K562 (cell line): ENCODE results near the gene SPAG9. TPM values are rescaled to one million over a fixed set of nuclear protein-coding genes. Genes with fewer than 3 reads are reported as not detected.
A peak's percentile ranks its signal among the peaks of the same experiment; 100 is the strongest.

Source experiments
- ASH1L ChIP-seq: fragments of 450-650 bp; IDR thresholded peaks from 2 replicates; pipeline ENCODE4 v1.6.1; 2018; ENCODE audit warnings: borderline replicate concordance, mild to moderate bottlenecking, low read depth; ENCODE audit not compliant: partially characterized antibody
- CREB1 ChIP-seq, 2 experiments: sonication (generic) in 1 of 2; formaldehyde crosslinking in 1 of 2; IDR thresholded peaks; 2 replicates each; pipeline versions ENCODE4 v1.6.1 to v1.8.0; 2012 to 2022; ENCODE audit warnings: inconsistent platforms in 1 of 2, mild to moderate bottlenecking in 1 of 2, missing genetic modification reagents in 1 of 2, moderate library complexity in 1 of 2
- CREM ChIP-seq: IDR thresholded peaks from 2 replicates; pipeline ENCODE4 v1.6.1; 2014; ENCODE audit warnings: antibody characterized with exemption, low read depth
- FIP1L1 ChIP-seq: fragments of 200-400 bp; formaldehyde crosslinking; IDR thresholded peaks from 2 replicates; pipeline ENCODE4 v1.6.1; 2018; ENCODE audit warnings: mild to moderate bottlenecking, low read depth, low read length; ENCODE audit not compliant: poor library complexity, severe bottlenecking
- ZBTB1 ChIP-seq: sonication (generic); formaldehyde crosslinking; IDR thresholded peaks from 2 replicates; pipeline ENCODE4 v1.8.1; 2023; ENCODE audit warnings: missing genetic modification reagents, low read depth, mild to moderate bottlenecking, borderline replicate concordance
- ZNF232 ChIP-seq: sonication (generic); formaldehyde crosslinking; IDR thresholded peaks from 2 replicates; pipeline ENCODE4 v1.8.0; 2022; ENCODE audit warnings: mild to moderate bottlenecking, missing genetic modification reagents
- ZNF384 ChIP-seq: IDR thresholded peaks from 2 replicates; pipeline ENCODE4 v1.6.1; 2012; ENCODE audit warnings: low read depth, low read length, improper control_type of control experiment
- ZNF764 ChIP-seq: fragments of 250-450 bp; sonication (Bioruptor Pico); IDR thresholded peaks from 2 replicates; pipeline ENCODE4 v1.4.0; 2020; ENCODE audit warnings: low read depth, mild to moderate bottlenecking, moderate library complexity
- polyA plus RNA-seq, 8 experiments: library from polyadenylated mRNA; depleted of rRNA in 4 of 8; stranded (reverse) in 5 of 8; unstranded in 3 of 8; fragments of >200 nt; fragmentation: Nextera tagmentation in 2 of 8; fragmentation: Illumina TruSeq in 1 of 8; extraction: Ambion mirVana in 2 of 8; extraction: Trizol in 1 of 8; gene quantifications; 2 replicates each; pipeline versions ENCODE4 v1.2.1 to v1.2.3, GENCODE V29; 2011 to 2014; ENCODE audit warnings: inconsistent platforms in 1 of 8, missing spikeins in 1 of 8
- total RNA-seq, 7 experiments: library from RNA; depleted of rRNA in 6 of 7; stranded (reverse); fragments of >200 nt in 6 of 7; fragmentation: Illumina TruSeq in 2 of 7; extraction: Trizol in 2 of 7; gene quantifications; 2 replicates each; pipeline versions ENCODE4 v1.2.1 to v1.2.3, GENCODE V29; 2011 to 2021; ENCODE audit warnings: low replicate concordance in 1 of 7
- TF ChIP-seq, protein P1 (sequence below): fragments of 450-650 bp; IDR thresholded peaks from 2 replicates; pipeline ENCODE4 v1.6.1; 2018; ENCODE audit not compliant: partially characterized antibody
- TF ChIP-seq, protein P2 (sequence below): fragments of 250-450 bp; sonication (Bioruptor Pico); IDR thresholded peaks from 2 replicates; pipeline ENCODE4 v1.4.0; 2020; ENCODE audit warnings: mild to moderate bottlenecking, moderate library complexity, borderline replicate concordance
- TF ChIP-seq, protein P3 (sequence below): sonication (generic); formaldehyde crosslinking; IDR thresholded peaks from 2 replicates; pipeline ENCODE4 v1.9.0; 2022; ENCODE audit warnings: mild to moderate bottlenecking, missing genetic modification reagents
- TF ChIP-seq, protein P4 (sequence below), 3 experiments: fragments of 200-800 bp in 1 of 3; sonication (Bioruptor generic) in 1 of 3; sonication (generic) in 1 of 3; formaldehyde crosslinking in 1 of 3; IDR thresholded peaks; 2 replicates each; pipeline versions ENCODE4 v1.6.1 to v1.8.0; 2016 to 2022; ENCODE audit warnings: mild to moderate bottlenecking in 2 of 3, missing compliant biosample characterization in 2 of 3, missing genetic modification characterization in 2 of 3, missing genetic modification reagents in 1 of 3

The SPAG9 gene
- total and polyA plus RNA-seq, 9 of the 15 experiments (the other 6 are each of a cell fraction or from before 2014, with no cell fraction given): 12.2 to 99.2 (median 58.2) TPM

DNA sequence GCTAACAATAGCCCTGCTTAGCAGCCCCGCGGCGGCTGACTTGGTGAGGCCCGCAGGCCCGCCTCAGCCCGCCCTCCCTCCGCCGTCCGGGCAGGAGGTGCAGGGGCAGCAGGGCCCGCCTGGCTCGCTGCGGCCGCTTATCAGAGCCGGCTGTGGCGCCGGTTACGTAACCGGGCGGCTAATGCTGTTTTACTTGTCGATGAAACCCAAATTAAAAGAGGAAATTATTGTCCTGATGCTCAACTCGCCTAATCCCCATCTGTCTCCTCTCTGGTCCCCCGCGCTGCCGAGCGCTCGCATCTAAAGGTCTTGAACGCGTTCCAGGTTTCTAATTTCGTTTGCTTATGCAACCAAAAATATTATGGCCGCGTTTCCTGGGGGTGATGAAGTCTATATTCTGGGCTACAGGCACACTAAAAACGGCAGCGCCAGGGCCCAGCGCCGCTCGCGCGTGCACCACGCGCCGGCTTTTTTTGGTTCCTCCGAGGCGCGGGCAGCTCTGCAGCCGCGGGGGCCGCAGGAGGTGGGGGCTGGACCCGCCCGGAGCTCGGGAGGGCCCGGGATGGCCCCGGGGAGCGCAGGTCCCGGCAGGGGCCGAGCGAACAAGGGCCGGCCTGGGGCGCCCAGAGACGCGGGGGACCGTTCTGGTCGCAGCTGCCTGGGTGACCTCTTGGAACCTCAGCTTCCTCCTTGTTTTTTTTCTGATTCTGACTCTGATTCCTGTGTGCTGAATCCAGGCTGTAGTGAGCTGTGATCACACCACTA lies 189.3 kb downstream of the SPAG9 start (continued):
- no peak for TF ChIP-seq FIP1L1
- TF ChIP-seq, protein P1, sequence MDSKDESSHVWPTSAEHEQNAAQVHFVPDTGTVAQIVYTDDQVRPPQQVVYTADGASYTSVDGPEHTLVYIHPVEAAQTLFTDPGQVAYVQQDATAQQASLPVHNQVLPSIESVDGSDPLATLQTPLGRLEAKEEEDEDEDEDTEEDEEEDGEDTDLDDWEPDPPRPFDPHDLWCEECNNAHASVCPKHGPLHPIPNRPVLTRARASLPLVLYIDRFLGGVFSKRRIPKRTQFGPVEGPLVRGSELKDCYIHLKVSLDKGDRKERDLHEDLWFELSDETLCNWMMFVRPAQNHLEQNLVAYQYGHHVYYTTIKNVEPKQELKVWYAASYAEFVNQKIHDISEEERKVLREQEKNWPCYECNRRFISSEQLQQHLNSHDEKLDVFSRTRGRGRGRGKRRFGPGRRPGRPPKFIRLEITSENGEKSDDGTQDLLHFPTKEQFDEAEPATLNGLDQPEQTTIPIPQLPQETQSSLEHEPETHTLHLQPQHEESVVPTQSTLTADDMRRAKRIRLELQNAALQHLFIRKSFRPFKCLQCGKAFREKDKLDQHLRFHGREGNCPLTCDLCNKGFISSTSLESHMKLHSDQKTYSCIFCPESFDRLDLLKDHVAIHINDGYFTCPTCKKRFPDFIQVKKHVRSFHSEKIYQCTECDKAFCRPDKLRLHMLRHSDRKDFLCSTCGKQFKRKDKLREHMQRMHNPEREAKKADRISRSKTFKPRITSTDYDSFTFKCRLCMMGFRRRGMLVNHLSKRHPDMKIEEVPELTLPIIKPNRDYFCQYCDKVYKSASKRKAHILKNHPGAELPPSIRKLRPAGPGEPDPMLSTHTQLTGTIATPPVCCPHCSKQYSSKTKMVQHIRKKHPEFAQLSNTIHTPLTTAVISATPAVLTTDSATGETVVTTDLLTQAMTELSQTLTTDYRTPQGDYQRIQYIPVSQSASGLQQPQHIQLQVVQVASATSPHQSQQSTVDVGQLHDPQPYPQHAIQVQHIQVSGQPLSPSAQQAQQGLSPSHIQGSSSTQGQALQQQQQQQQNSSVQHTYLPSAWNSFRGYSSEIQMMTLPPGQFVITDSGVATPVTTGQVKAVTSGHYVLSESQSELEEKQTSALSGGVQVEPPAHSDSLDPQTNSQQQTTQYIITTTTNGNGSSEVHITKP: no peak
- TF ChIP-seq, protein P2, sequence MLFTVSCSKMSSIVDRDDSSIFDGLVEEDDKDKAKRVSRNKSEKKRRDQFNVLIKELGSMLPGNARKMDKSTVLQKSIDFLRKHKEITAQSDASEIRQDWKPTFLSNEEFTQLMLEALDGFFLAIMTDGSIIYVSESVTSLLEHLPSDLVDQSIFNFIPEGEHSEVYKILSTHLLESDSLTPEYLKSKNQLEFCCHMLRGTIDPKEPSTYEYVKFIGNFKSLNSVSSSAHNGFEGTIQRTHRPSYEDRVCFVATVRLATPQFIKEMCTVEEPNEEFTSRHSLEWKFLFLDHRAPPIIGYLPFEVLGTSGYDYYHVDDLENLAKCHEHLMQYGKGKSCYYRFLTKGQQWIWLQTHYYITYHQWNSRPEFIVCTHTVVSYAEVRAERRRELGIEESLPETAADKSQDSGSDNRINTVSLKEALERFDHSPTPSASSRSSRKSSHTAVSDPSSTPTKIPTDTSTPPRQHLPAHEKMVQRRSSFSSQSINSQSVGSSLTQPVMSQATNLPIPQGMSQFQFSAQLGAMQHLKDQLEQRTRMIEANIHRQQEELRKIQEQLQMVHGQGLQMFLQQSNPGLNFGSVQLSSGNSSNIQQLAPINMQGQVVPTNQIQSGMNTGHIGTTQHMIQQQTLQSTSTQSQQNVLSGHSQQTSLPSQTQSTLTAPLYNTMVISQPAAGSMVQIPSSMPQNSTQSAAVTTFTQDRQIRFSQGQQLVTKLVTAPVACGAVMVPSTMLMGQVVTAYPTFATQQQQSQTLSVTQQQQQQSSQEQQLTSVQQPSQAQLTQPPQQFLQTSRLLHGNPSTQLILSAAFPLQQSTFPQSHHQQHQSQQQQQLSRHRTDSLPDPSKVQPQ (CRISPR knock-in tag): no peak
- TF ChIP-seq, protein P3, sequence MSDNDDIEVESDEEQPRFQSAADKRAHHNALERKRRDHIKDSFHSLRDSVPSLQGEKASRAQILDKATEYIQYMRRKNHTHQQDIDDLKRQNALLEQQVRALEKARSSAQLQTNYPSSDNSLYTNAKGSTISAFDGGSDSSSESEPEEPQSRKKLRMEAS (CRISPR knock-in tag): peak; percentile 85; the same call in 1 of the 2 replicates
- peak; percentile 79; the same call in 1 of the 2 replicates for TF ChIP-seq ZNF232
- TF ChIP-seq CREM: peak; percentile 58
- TF ChIP-seq, protein P4, sequence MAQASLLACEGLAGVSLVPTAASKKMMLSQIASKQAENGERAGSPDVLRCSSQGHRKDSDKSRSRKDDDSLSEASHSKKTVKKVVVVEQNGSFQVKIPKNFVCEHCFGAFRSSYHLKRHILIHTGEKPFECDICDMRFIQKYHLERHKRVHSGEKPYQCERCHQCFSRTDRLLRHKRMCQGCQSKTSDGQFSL (CRISPR knock-in tag; IDR thresholded peaks at IDR 0.05): no peak
- TF ChIP-seq, protein P4 (tag; IDR thresholded peaks at IDR 0.05): no peak
- TF ChIP-seq CREB1 (IDR thresholded peaks at IDR 0.05): 0 out of 2 replicates have a peak, but pooled peaks have one; percentile 15
- TF ChIP-seq CREB1 (CRISPR knock-in tag; IDR thresholded peaks at IDR 0.05): peak; percentile 43; the same call in 1 of the 2 replicates
- peak; percentile 3; the same call in 1 of the 2 replicates for TF ChIP-seq ZNF384
- TF ChIP-seq ZNF764: no peak
- TF ChIP-seq ZBTB1 (CRISPR knock-in tag): 0 out of 2 replicates have a peak, but pooled peaks have one; percentile 43
- TF ChIP-seq ASH1L: no peak
